GM12891 (cell line): ENCODE data around the gene UBE2L5.

Experiments
- POLR2A ChIP-seq: IDR thresholded peaks from 2 replicates; pipeline ENCODE4 v1.6.1; 2011; ENCODE audit warnings: low read depth, low read length, control low read depth
- POLR2AphosphoS5 ChIP-seq: IDR thresholded peaks from 2 replicates; pipeline ENCODE4 v1.6.1; 2011; ENCODE audit warnings: low read depth, low read length, control low read depth
- POU2F2 ChIP-seq: IDR thresholded peaks from 2 replicates; pipeline ENCODE4 v1.6.1; 2011; ENCODE audit warnings: low read depth, mild to moderate bottlenecking, control low read depth, low read length, moderate library complexity
- TAF1 ChIP-seq: IDR thresholded peaks from 2 replicates; pipeline ENCODE4 v1.6.1; 2011; ENCODE audit warnings: low read depth, low read length, control low read depth

DNA sequence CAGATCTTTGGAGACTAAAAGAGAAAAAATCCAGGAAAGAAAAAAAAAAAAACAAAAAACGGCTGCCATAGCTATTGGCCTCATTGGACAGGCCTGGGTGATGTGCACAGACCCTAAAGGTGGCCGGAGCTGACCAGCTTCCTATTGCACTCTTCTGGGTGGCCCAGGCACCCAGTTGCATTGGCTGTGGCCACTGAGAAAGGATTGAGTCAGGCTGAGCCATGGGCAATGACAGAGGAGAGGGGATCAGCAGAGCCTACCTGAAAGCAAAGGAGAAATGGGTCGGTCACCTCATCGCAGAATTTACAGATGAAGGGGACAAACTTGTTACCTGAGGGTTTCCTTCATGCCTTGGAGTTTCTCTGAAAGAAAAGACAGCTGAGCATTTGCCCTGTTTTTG lies 26.1 kb downstream of the UBE2L5 start:
- no peak for TF ChIP-seq POLR2A
- TF ChIP-seq POLR2AphosphoS5, result no peak
- TF ChIP-seq TAF1, result no peak
- no peak for TF ChIP-seq POU2F2
